ENCODE measurements around the gene DUSP1.
A peak's percentile ranks its signal among the peaks of the same experiment; 100 is the strongest.
"Not testable (repeated sequence)": the region's sequence is repeated elsewhere in the genome, so short reads cannot be mapped to it uniquely, and the experiment has no call there.

The DUSP1 gene

GRCh38 chr5:172770675-172771438 is at the start of gene DUSP1:
TSS of gene DUSP1 (minus strand) at chr5:172771195. CDS start at chr5:172770952, 243 bp downstream.
- peak; percentile 96 for DNase-seq (ENCODE audit: low read depth)

- no peak for DNase-seq (ENCODE audit: low read depth)
These were observed 49.2 kb upstream of the DUSP1 start for GRCh38 chr5:172820046-172820767.

- no peak for DNase-seq (ENCODE audit: low read depth)
These were observed 48.6 kb upstream of the DUSP1 start for GRCh38 chr5:172819569-172819968.

- no peak for DNase-seq (ENCODE audit: low read depth)
These were observed 47.1 kb upstream of the DUSP1 start for GRCh38 chr5:172818081-172818480.

- DNase-seq (ENCODE audit: low read depth): no peak
These were observed 46.7 kb upstream of the DUSP1 start for GRCh38 chr5:172817664-172818063.

GRCh38 chr5:172816925-172817562 is 46.0 kb upstream of the DUSP1 start:
- DNase-seq (ENCODE audit: low read depth): no peak

GRCh38 chr5:172815631-172816030 is 44.6 kb upstream of the DUSP1 start:
- DNase-seq (ENCODE audit: low read depth): no peak

- DNase-seq (ENCODE audit: low read depth): not testable (repeated sequence)
These were observed 40.0 kb upstream of the DUSP1 start for GRCh38 chr5:172810996-172811395.

GRCh38 chr5:172809774-172810173 is 38.8 kb upstream of the DUSP1 start:
- no peak for DNase-seq (ENCODE audit: low read depth)

- DNase-seq (ENCODE audit: low read depth): no peak
These were observed 36.8 kb upstream of the DUSP1 start for GRCh38 chr5:172807766-172808311.

- DNase-seq (ENCODE audit: low read depth): peak; percentile 80
These were observed 36.1 kb upstream of the DUSP1 start for GRCh38 chr5:172806897-172807672.

GRCh38 chr5:172805736-172806255 is 34.8 kb upstream of the DUSP1 start:
- DNase-seq (ENCODE audit: low read depth): no peak

- no peak for DNase-seq (ENCODE audit: low read depth)
These were observed 34.2 kb upstream of the DUSP1 start for GRCh38 chr5:172805018-172805683.

GRCh38 chr5:172802567-172803176 is 31.7 kb upstream of the DUSP1 start:
- DNase-seq (ENCODE audit: low read depth): no peak

- no peak for DNase-seq (ENCODE audit: low read depth)
These were observed 31.1 kb upstream of the DUSP1 start for GRCh38 chr5:172802112-172802511.

GRCh38 chr5:172801179-172801671 is 30.2 kb upstream of the DUSP1 start:
- no peak for DNase-seq (ENCODE audit: low read depth)

- DNase-seq (ENCODE audit: low read depth): no peak
These were observed 29.1 kb upstream of the DUSP1 start for GRCh38 chr5:172800088-172800551.

GRCh38 chr5:172799416-172799815 is 28.4 kb upstream of the DUSP1 start:
- DNase-seq (ENCODE audit: low read depth): no peak

- no peak for DNase-seq (ENCODE audit: low read depth)
These were observed 27.6 kb upstream of the DUSP1 start for GRCh38 chr5:172798422-172799215.

Data from activated gamma-delta T cell treated with anti-CD3 and anti-CD28 coated beads, Interleukin-2, amount 50 U/mL, for 16 hours (primary cell).